Vagina (tissue), 2 donors: ENCODE measurements around the gene PRRC2B.

Source experiments
- POLR2A ChIP-seq, 2 donors: fragments of 450-650 bp; IDR thresholded peaks; one replicate each; pipeline ENCODE4 v1.6.1; 2017; ENCODE audit warnings: antibody characterized with exemption in 2 of 2, mild to moderate bottlenecking in 2 of 2, moderate library complexity in 2 of 2
- TF ChIP-seq, protein P1 (sequence below), 3 experiments: fragments of 450-650 bp in 2 of 3; fragments of 200-600 bp in 1 of 3; sonication (generic) in 1 of 3; IDR thresholded peaks; one replicate each; pipeline ENCODE4 v1.5.1; 2017 to 2019; ENCODE audit warnings: antibody characterized with exemption in 3 of 3, mild to moderate bottlenecking in 2 of 3, moderate library complexity in 2 of 3

DNA sequence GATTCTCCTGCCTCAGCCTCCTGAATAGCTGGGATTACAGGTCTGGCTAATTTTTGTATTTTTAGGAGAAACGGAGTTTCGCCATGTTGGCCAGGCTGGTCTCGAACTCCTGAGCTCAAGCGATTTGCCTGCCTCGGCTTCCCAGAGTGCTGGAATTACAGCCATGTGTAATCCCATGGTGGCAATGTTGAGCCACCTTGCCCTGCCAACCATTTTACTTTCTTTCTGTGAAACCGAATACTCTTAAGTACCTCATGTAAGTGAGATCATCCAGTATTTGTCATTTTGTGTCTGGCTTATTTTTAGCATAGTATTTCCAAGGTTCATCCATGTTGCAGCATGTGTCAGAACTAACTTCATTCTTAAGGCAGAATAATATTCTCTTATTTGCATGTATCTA lies 8.2 kb downstream of the PRRC2B start:
- TF ChIP-seq, protein P1, sequence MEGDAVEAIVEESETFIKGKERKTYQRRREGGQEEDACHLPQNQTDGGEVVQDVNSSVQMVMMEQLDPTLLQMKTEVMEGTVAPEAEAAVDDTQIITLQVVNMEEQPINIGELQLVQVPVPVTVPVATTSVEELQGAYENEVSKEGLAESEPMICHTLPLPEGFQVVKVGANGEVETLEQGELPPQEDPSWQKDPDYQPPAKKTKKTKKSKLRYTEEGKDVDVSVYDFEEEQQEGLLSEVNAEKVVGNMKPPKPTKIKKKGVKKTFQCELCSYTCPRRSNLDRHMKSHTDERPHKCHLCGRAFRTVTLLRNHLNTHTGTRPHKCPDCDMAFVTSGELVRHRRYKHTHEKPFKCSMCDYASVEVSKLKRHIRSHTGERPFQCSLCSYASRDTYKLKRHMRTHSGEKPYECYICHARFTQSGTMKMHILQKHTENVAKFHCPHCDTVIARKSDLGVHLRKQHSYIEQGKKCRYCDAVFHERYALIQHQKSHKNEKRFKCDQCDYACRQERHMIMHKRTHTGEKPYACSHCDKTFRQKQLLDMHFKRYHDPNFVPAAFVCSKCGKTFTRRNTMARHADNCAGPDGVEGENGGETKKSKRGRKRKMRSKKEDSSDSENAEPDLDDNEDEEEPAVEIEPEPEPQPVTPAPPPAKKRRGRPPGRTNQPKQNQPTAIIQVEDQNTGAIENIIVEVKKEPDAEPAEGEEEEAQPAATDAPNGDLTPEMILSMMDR (IDR thresholded peaks at IDR 0.05), result no peak
- TF ChIP-seq POLR2A (IDR thresholded peaks at IDR 0.05), result no peak
